HepG2 (cell line): ENCODE results near the gene CIT. TPM values are rescaled to one million over a fixed set of nuclear protein-coding genes. Genes with fewer than 3 reads are reported as not detected.

Source experiments
- ATAC-seq: fragments of 200-7000 bp; cut with Tn5 transposase; 3 replicates; pipeline ENCODE4 v1.9.1; 2020; ENCODE audit warnings: mild to moderate bottlenecking, moderate library complexity
- BruUV-seq: library from RNA; stranded (reverse); fragments of 400-500 nt; replicated peaks from 2 replicates; lab custom pipeline; 2021; lab: Mats Ljungman, UMichigan
- CTCF ChIA-PET: fragments of 300-600 bp; formaldehyde crosslinking; extraction: SDS; loops from one replicate; lab custom pipeline; 2021; ENCODE audit warnings: low total read pairs, inconsistent platforms, low intra/inter-chr PET ratio; lab: Yijun Ruan, JAX
- POLR2A ChIA-PET: fragments of 350-600 bp; sonication (Branson Sonifier 250); formaldehyde crosslinking; loops from one replicate; lab custom pipeline; 2020; ENCODE audit warnings: antibody characterized with exemption, inconsistent platforms; lab: Yijun Ruan, JAX
- DNase-seq: peaks from one replicate; pipeline ENCODE4 v3.0.0-alpha.2; 2015; ENCODE audit warnings: low spot score
- FAIRE-seq: peaks from 3 replicates; lab custom pipeline; 2011; peaks lifted over from hg19 to GRCh38; lab: Jason Lieb, UNC
- H2AFZ ChIP-seq: one replicate; pipeline ENCODE4 v1.6.1; 2011; ENCODE audit warnings: low read length, inconsistent platforms
- H3K27ac ChIP-seq: fragments of 300-600 bp; 3 replicates; pipeline ENCODE4 v1.8.0; 2011; ENCODE audit warnings: mixed run types, mild to moderate bottlenecking, mixed read lengths, low read length, inconsistent platforms; ENCODE audit not compliant: insufficient read depth; ENCODE audit errors: extremely low read length
- H3K27me3 ChIP-seq, 2 experiments: fragments of 200-600 bp in 1 of 2; 2 replicates in 1 of 2; 3 replicates in 1 of 2; pipeline versions ENCODE4 v1.6.0 to v1.8.0; 2011; ENCODE audit warnings: low read length in 2 of 2, mild to moderate bottlenecking in 2 of 2, moderate library complexity in 2 of 2, inconsistent platforms in 1 of 2; ENCODE audit not compliant: insufficient read depth in 2 of 2, control insufficient read depth in 1 of 2
- H3K36me3 ChIP-seq, 2 experiments: fragments of 200-600 bp in 1 of 2; replicated peaks in 1 of 2; 2 replicates in 1 of 2; 3 replicates in 1 of 2; pipeline versions ENCODE4 v1.5.1 to v1.8.0; 2011; ENCODE audit warnings: low read length in 2 of 2, inconsistent platforms in 1 of 2; ENCODE audit not compliant: insufficient read depth in 2 of 2, control insufficient read depth in 1 of 2
- H3K4me1 ChIP-seq: 2 replicates; pipeline ENCODE4 v1.5.1; 2012; ENCODE audit warnings: low read length, inconsistent platforms; ENCODE audit not compliant: insufficient read depth
- H3K4me2 ChIP-seq: 2 replicates; pipeline ENCODE4 v1.6.0; 2011; ENCODE audit warnings: low read depth, low read length, inconsistent platforms
- H3K4me3 ChIP-seq, 3 experiments: fragments of 200-600 bp in 1 of 3; sonication (generic), shearing (Covaris generic) in 1 of 3; replicated peaks in 1 of 3; 2 replicates each; pipeline ENCODE4 v1.5.1; 2011 to 2016; ENCODE audit warnings: low read length in 3 of 3, inconsistent platforms in 2 of 3, low read depth in 2 of 3, mild to moderate bottlenecking in 2 of 3, control low read depth in 1 of 3, mixed read lengths in 1 of 3; ENCODE audit not compliant: insufficient read depth in 1 of 3
- H3K79me2 ChIP-seq: one replicate; pipeline ENCODE4 v1.6.1; 2011; ENCODE audit warnings: low read length, inconsistent platforms; ENCODE audit not compliant: insufficient read depth
- H3K9ac ChIP-seq: 2 replicates; pipeline ENCODE4 v1.6.0; 2011; ENCODE audit warnings: mild to moderate bottlenecking, low read depth, low read length, inconsistent platforms; ENCODE audit not compliant: insufficient read depth
- H3K9me3 ChIP-seq: 2 replicates; pipeline ENCODE4 v1.5.1; 2012; ENCODE audit warnings: mild to moderate bottlenecking, low read length
- H4K20me1 ChIP-seq: 2 replicates; pipeline ENCODE4 v1.6.0; 2011; ENCODE audit warnings: inconsistent platforms, mild to moderate bottlenecking, low read length, moderate library complexity; ENCODE audit not compliant: insufficient read depth
- BRCA1 ChIP-seq: sonication (generic); formaldehyde crosslinking; IDR thresholded peaks from 2 replicates; pipeline ENCODE4 v1.4.0; 2020; ENCODE audit warnings: missing genetic modification reagents
- ELF1 ChIP-seq: sonication (generic); formaldehyde crosslinking; IDR thresholded peaks from 2 replicates; pipeline ENCODE4 v1.4.0; 2020; ENCODE audit warnings: missing genetic modification reagents
- ELF4 ChIP-seq: sonication (generic); formaldehyde crosslinking; IDR thresholded peaks from 2 replicates; pipeline ENCODE4 v1.5.0; 2020; ENCODE audit warnings: missing genetic modification reagents, mild to moderate bottlenecking, moderate library complexity, borderline replicate concordance
- MYPOP ChIP-seq: sonication (generic); formaldehyde crosslinking; IDR thresholded peaks from 2 replicates; pipeline ENCODE4 v1.8.1; 2023; ENCODE audit warnings: mild to moderate bottlenecking, moderate library complexity, missing genetic modification reagents
- PHF20 ChIP-seq: sonication (generic); formaldehyde crosslinking; IDR thresholded peaks from 2 replicates; pipeline ENCODE4 v1.5.0; 2020; ENCODE audit warnings: mild to moderate bottlenecking, missing genetic modification reagents
- PLSCR1 ChIP-seq: sonication (generic); formaldehyde crosslinking; IDR thresholded peaks from 2 replicates; pipeline ENCODE4 v1.5.0; 2020; ENCODE audit warnings: missing genetic modification reagents, mild to moderate bottlenecking, borderline replicate concordance
- PRDM15 ChIP-seq: sonication (generic); formaldehyde crosslinking; IDR thresholded peaks from 2 replicates; pipeline ENCODE4 v1.4.0; 2020; ENCODE audit warnings: missing genetic modification reagents
- RNF219 ChIP-seq: sonication (generic); formaldehyde crosslinking; IDR thresholded peaks from 2 replicates; pipeline ENCODE4 v1.5.0; 2020; ENCODE audit warnings: mild to moderate bottlenecking, missing genetic modification reagents
- SPEN ChIP-seq: sonication (generic); formaldehyde crosslinking; IDR thresholded peaks from 2 replicates; pipeline ENCODE4 v1.5.1; 2020; ENCODE audit warnings: low read depth, mild to moderate bottlenecking, missing genetic modification reagents
- ZIK1 ChIP-seq: sonication (generic); formaldehyde crosslinking; IDR thresholded peaks from 2 replicates; pipeline ENCODE4 v1.5.0; 2020; ENCODE audit warnings: mild to moderate bottlenecking, low read depth, missing genetic modification reagents, borderline replicate concordance
- ZNF317 ChIP-seq: sonication (generic); formaldehyde crosslinking; IDR thresholded peaks from 2 replicates; pipeline ENCODE4 v1.5.0; 2020; ENCODE audit warnings: mild to moderate bottlenecking, missing genetic modification reagents
- ZNF841 ChIP-seq: sonication (generic); formaldehyde crosslinking; IDR thresholded peaks from 2 replicates; pipeline ENCODE4 v1.8.1; 2023; ENCODE audit warnings: missing genetic modification reagents, borderline replicate concordance
- WGBS: methylation state at CpG from one replicate; pipeline ENCODE4 v1.1.6; 2017; ENCODE audit warnings: low lambda C conversion rate; 5-methylcytosine and 5-hydroxymethylcytosine counted together
- in situ Hi-C: cut with HindIII; loops from 2 replicates; pipeline ENCODE4 v1.10.0; 2017; ENCODE audit warnings: low pct_unique_long_range_greater_than_20kb; ENCODE audit not compliant: extremely low pct_ligation_motif_present
- intact Hi-C: fragments of 100-400 bp; cut with micrococcal nuclease; formaldehyde crosslinking; loops from one replicate; pipeline ENCODE4 v1.10.0; 2022; ENCODE audit not compliant: unreplicated experiment
- polyA plus RNA-seq, 8 experiments: library from polyadenylated mRNA; depleted of rRNA in 3 of 8; stranded (reverse) in 7 of 8; unstranded in 1 of 8; fragments of >200 nt; fragmentation: Illumina TruSeq in 4 of 8; extraction: Trizol in 4 of 8; gene quantifications; 2 replicates each; pipeline versions ENCODE4 v1.2.1 to v1.2.3, GENCODE V29; 2011 to 2016; ENCODE audit warnings: low read depth in 4 of 8, missing spikeins in 1 of 8, mixed read lengths in 1 of 8; ENCODE audit not compliant: insufficient read depth in 1 of 8
- total RNA-seq, 5 experiments: library from RNA; depleted of rRNA; stranded (reverse); fragments of >200 nt; fragmentation: Illumina TruSeq; extraction: Trizol; gene quantifications; 2 replicates each; pipeline ENCODE4 v1.2.3, GENCODE V29; 2016; ENCODE audit warnings: low read depth in 1 of 5
- TF ChIP-seq, protein P1 (sequence below): fragments of 450-650 bp; IDR thresholded peaks from 2 replicates; pipeline ENCODE4 v1.6.1; 2017

CIT gene
- total and polyA plus RNA-seq, 2 of the 13 experiments (the other 11 are each of a cell fraction or from before 2014, with no cell fraction given), result 7.7 to 11.7 TPM

DNA sequence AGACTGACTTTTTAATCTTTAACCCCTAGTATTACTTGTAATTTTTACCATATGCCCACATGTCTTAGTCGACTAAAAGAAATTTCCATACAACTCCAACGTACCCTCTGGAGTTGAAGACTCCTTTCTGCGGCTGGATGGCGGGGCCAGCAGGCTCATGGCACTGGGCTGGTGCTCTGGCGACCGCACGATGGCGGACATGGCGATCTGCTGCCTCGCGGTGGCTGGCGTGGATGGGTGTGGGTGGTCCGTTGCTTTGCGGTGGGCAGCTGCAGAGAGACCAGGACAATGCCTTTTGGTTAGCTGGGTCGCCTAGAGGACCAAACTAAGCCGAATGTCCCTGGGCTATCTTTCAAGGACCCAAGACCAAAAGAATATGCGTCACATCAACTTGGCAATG, 159.0 kb downstream of the CIT start:
- DNase-seq (no peak), ATAC-seq (no peak), FAIRE-seq (no peak)
- no peak overlapping the region for H3K9ac ChIP-seq
- POLR2A ChIA-PET, result no interaction called here
- H3K27ac ChIP-seq, result no peak overlapping the region
- peaks cover 17% of the 10 kb centered on the region for H3K4me1 ChIP-seq
- intact Hi-C loops (no loop called here), in situ Hi-C loops (no loop called here)
- no TSS peak for BruUV-seq
- H3K4me2 ChIP-seq, result no peak overlapping the region
- WGBS, result over 99% methylated on average over 17 of the region's 17 CpGs
- no peaks in the 10 kb centered on the region for H3K9me3 ChIP-seq
- H3K27me3 ChIP-seq, result no peaks in the 10 kb centered on the region
- CTCF ChIA-PET, result no interaction called here
- H3K36me3 ChIP-seq, result peaks cover 5 to 30% of the 10 kb centered on the region in 2 experiments
- no peaks in the 10 kb centered on the region; the same call in 1 of the 2 replicates for H4K20me1 ChIP-seq
- H3K4me3 ChIP-seq, result no peak overlapping the region
- H2AFZ ChIP-seq, result no peak overlapping the region
- H3K79me2 ChIP-seq, result no peaks in the 10 kb centered on the region
- TF ChIP-seq RNF219 (CRISPR knock-in tag) (no peak), PRDM15 (no peak), ELF1 (no peak), ZNF841 (no peak), PHF20 (CRISPR knock-in tag) (no peak), ELF4 (CRISPR knock-in tag) (no peak), ZNF317 (CRISPR knock-in tag) (no peak), PLSCR1 (no peak), BRCA1 (CRISPR knock-in tag) (no peak), SPEN (CRISPR knock-in tag) (no peak), ZIK1 (CRISPR knock-in tag) (no peak), MYPOP (CRISPR knock-in tag) (no peak)
- TF ChIP-seq, protein P1, sequence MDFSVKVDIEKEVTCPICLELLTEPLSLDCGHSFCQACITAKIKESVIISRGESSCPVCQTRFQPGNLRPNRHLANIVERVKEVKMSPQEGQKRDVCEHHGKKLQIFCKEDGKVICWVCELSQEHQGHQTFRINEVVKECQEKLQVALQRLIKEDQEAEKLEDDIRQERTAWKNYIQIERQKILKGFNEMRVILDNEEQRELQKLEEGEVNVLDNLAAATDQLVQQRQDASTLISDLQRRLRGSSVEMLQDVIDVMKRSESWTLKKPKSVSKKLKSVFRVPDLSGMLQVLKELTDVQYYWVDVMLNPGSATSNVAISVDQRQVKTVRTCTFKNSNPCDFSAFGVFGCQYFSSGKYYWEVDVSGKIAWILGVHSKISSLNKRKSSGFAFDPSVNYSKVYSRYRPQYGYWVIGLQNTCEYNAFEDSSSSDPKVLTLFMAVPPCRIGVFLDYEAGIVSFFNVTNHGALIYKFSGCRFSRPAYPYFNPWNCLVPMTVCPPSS, result no peak
